NCI-H345 treated with DMSO at 0.1 percent for 48 hours (cell line): ENCODE results near the gene PGPEP1.
A peak's percentile ranks its signal among the peaks of the same experiment; 100 is the strongest.
"Not testable (repeated sequence)": the region's sequence is repeated elsewhere in the genome, so short reads cannot be mapped to it uniquely, and the experiment has no call there.

Source experiments
- DNase-seq: peaks from one replicate; lab custom pipeline; 2025; ENCODE audit not compliant: unreplicated experiment; lab: John Stamatoyannopoulos, UW

The PGPEP1 gene

DNA sequence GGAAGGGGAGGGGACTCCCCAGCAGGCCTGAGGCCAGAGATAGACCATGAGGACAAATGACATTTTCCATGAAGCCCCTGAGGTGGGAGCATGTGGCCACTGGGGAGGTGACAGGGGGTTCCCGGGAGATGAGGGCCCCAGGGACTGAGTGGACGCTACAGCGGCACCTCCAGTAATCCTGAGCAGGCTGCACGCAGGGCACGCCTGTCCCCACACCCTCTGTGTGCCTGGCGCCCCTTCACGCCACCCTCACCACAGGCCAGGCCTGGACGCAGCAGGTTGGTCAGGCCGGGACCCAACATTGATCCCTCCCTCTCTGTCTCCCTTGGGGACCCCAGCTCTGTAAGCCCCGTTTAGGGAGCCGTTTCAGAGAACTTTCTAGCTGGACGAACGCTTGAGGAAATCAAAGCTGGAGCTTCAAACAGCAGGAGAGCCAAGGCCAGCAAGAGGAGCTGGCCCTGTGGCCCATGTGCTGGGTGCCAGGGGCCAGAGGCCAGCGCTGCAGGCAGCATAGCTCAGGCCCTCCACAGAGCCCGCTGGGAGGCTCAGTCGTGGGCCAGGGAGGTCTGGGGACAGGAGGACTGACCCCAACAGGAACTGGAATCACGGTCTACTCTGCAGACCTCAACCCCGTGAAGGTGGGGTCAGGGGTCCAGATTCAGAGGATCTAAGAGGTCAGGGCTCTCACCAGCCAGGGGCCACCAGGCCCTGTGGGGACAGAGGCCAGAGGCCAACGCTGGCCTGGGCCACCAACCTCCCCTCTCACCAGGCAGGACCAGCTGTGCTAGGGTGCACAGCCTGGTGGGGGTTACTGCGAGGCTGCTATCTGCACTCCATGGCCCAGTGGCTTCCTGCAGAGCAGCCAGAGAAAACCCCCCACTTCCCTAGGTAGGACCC, 32.1 kb upstream of the PGPEP1 start:
- DNase-seq = no peak

- no peak for DNase-seq
Observed at GRCh38 chr19:18308948-18309325, 31.5 kb upstream of the PGPEP1 start.

DNA sequence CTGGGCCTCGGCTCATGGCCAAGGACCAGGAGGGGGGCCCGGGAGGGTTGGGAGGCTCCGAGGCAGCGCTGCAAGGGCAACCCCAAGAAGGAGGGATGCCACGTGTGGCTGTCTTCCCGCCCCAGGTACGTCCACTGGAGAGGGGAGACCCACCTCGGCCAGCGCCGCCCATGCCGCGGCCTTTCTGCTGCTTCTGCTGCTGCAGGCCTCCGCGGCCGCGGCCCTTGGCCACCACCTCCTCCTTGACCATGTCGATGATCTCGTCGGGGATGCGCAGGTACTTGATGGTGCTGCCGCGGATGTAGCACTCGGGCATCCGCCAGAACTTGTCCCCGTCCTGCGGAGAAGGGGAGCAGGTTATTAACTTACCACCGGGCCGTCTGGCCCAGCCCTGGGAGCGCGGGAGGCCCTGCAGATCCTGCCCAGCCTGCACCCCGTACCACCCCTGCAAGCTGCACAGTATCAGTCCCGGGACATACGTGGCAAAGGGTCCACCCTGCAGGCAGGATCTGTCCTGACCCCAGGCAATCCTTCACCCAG, 30.8 kb upstream of the PGPEP1 start:
- no peak for DNase-seq

DNA sequence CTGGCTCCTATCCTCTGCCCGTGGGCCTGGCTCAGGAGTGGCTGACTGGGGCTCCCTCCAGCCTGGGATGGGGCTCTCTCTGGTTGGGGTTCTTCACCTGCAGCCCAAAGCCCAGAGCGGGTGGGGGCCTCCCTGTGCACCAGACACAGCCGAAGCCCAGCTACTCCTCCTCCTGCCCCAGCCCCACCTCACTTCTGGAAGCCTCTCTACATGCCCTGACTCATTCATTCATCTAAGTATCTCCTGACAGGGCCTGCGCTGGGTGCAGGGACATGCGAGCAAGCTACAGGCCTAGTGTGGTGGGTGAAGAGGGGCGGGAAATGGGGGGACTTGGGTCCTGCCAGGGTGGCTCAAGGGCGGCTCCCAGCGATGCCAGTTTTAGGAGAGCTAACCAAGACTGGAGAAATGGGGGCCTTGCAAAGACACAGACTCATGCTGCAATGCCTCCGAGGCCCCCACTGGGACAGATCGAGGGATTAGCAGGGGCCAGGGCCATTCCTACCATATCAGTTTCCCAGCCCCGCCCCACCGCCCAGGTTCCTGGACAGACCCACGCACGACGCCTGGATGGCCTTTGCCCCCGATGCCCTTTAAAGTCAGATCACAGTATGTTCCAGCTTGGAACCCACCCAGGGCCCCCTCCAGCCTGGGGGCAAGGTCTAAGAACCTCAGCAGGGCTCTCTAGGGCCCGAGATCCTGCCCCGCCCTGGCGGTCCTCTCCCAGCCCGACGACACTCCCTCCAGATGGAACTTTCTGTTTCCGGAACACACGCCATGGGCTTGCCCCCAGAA, 30.1 kb upstream of the PGPEP1 start:
- DNase-seq = no peak

DNA sequence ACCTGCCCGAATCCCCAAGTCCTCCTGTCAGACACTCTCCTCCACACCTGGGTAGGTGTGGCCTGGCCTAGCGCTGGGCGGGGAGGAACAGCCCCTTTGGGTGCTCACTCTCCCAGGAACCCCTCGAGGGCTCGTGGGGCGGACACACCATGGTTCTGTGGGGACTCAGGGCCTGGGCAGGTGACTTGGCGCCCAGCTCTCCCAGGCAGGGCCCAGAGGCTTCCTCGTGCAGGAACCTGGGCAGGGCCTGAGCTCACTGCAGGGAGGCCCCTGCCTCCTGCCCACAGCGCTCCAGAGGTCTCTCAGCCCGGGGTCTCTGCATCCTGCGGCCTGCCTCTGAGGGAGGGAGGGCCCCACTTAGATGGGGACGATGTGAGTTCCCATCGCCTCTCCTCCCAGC, 29.4 kb upstream of the PGPEP1 start:
- no peak for DNase-seq

DNA sequence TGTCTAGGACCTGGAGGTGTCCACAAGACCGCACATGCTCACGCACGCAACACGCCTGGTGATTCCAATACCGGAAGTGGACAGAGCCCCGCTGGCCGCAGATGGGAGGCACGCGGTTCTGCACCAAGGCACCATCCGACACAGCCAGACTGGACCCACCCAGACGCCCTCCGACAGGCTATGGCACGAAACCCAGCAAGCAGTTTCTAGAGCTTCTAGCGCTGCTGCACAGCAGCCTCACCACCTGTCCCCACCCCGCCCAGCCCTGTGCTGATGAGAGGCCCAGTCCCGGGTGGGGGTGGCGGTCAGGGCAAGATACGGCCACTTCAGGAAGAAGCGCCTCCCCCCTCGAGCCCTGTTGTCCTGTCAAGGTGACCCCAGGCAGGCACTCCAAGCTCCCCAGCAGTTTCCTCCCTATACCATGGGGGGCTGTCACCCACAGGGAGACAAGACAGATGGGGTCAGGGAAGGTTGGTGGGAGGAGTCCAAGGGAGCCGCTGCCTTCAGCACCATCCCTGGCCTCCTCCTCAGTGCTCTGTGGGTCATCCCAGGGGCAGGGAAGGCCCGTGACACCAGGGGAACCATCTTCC, 28.8 kb upstream of the PGPEP1 start:
- no peak for DNase-seq

DNA sequence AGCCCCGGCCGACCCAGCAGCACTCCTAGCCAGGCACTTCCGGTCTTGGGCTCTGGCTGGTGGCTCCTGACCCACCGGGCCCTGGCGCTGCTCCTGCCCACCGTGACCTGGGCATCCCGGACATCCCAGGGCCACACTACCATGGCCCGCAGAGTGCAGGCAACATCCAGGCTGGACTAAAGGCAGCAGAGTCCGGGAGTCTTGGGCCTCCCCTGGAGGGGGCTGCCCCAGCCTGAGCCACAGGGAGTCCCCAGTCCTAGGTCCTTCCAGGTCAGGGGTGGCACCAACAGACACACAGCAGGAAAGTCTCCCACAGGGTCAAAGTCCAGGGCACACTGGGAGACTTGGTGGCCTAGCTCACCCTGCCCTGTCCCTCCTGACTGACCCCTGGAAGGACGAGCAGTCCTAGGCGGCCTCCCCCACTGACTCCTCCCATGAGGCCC, 28.3 kb upstream of the PGPEP1 start:
- no peak for DNase-seq

DNA sequence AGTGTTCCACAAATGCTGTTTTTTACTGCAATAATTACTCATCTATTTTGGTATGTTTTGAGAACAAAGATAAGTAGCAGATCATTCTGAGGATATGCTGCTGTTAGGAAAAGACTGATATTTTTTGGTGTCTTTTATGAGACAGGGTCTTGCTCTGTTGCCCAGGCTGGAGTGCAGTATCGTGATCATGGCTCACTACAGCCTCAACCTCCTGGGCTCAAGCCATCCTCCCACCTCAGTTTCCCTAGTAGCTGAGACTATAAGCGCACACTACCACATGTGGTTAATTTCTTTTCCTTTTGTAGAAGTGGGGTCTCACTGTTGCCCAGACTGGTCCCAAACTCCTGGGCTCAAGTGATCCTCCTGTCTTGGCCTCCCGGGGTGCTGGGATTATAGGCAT, 27.0 kb upstream of the PGPEP1 start:
- no peak for DNase-seq

DNA sequence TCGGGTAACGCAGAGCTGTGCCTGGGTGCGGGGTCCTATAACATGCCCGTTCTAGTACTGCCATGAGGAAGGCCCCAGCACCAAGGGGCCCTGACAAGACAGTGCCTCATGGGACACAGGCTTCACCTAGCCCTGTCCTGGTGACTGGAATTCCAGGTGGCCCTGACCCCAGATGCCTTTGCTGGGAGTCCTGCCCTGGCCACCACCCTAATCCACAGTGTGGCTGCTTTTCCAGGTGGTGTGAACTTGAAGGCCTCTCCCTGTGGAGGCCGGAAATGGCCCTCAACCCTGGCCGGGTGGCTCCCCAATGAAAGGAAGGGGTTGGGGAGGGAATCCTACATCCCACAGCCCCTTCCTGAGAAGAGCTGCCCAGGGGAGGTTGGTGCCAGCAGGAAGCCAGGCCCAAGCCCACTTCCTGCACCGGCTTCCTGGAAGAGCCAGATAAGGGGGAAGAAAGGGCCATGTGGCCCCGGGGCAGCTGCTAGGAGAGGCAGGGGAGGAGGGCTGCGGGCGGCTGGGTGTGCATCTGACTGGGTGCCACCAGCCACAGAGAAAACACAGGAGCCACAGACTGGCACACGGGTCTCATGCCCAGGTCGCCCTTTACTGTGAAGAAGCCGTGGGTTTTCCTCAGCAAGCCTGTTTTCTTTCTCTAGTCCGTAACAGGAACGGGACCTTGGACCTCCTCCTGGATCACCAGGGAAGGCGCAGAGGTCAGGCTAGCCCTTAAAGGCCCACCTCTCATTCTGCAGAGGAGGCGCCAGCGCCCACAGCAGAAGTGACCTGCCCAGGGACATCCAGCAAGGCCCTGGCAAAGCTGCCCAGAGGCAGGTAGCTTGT, 22.2 kb upstream of the PGPEP1 start:
- DNase-seq = no peak

- no peak for DNase-seq
Observed at GRCh38 chr19:18319591-18320135, 20.7 kb upstream of the PGPEP1 start.

DNA sequence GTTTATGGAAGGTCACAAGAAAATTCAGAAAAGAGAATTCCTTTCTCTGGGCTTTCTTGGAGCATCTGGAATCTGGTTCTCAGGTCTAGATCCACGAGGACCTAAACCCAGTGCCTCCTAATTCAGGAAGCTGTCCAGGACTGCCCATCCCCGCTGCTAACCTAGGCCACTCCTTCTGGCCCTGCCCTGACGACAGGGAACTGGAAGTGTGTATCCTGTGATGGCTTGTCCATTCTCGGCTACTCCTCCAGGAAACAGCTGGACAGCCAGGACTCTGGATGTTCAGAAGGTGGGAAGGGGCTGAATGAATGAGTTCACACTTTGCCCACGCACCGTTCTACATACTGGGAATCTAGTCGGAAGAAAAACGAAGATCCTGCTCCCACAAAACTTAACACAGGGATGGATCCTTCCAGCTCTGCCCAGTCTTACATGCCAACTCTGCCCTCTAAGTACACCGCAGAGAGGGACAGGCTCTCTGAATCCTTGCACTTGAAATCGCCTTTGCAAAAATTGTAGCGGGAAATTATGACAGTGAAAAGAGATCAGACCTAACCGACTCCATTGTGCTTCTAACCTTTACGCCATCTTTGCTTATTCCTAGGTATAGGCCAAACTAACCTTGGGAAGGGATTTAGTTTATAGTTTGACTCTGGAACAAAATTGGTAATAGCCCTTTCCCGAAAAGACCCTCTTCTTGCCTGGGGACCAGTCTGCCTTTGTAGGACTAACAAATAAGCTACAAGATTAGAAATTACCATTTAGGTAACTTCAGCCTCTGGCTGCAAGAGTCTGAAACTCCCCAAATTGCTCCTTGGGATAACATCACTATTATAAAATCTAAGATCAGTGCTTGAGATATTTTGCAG, 19.3 kb upstream of the PGPEP1 start:
- DNase-seq = no peak

- DNase-seq = no peak
Observed at GRCh38 chr19:18321734-18322102, 18.7 kb upstream of the PGPEP1 start.

DNA sequence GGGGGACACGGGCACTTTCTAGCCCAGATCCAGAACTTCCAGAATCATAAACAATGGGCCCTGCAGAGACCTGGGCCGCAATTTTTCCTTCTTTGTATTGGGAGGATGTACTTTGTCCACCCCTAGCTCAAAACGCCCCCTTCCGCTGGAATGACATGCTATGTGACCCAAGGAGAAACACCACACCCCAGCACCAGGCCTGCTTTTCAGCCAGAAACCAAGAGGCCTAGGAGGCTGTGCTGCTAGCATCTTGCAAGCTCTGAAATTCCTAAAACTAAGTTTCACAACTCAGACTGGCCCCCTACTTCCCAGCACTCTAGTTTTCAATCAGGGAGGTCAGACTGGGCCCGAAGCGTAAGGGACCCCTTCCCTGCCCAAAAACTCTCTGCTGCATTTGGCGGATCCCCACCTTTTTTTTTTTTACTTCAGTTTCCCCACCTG, 18.1 kb upstream of the PGPEP1 start:
- no peak for DNase-seq

- peak; percentile 87 for DNase-seq
Observed at GRCh38 chr19:18322759-18323460, 17.5 kb upstream of the PGPEP1 start, which contains the start of gene LSM4. Gene LSM4, minus strand, starts transcription at chr19:18323076. Its CDS starts 56 bp downstream, at chr19:18323020.

DNA sequence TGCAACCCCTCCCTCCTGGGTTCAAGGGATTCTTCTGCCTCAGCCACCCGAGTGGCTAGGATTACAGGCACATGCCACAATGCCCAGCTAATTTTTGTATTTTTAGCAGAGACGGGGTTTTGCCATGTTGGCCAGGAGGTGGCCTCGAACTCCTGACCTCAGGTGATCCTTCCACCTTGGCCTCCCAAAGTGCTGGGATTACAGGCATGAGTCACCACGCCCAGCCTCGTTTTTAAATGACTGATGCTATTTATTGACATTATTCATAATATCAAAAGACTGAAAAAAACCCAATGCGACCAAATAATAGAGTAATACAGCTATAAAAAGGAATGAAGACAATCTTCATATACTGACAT, 16.0 kb upstream of the PGPEP1 start:
- DNase-seq = not testable (repeated sequence)

DNA sequence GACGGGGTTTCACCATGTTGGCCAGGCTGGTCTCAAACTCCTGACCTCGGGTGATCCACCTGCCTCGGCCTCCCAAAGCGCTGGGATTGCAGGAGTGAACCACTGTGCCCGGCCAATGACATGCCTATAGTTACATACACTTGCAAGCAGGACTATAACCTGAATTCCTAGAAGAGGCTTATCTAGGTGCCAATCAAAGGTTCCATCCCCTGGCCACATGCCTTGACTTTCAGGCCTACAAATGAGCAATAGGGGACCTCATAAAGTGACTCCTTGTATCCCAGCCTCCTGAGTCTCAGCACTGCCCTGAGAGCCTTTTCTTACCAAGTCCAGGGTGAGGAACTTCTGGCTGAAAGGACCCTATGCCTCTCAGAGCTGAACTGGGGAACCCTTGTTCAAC, 13.6 kb upstream of the PGPEP1 start:
- DNase-seq = no peak

- peak; percentile 87 for DNase-seq
Observed at GRCh38 chr19:18328340-18329034, 11.9 kb upstream of the PGPEP1 start.

GRCh38 chr19:18329035-18329376, 11.4 kb upstream of the PGPEP1 start:
- no peak for DNase-seq
